Thoracic aorta (tissue), 2 donors: ENCODE measurements around the gene DDX23. TPM values are rescaled to one million over a fixed set of nuclear protein-coding genes. Genes with fewer than 3 reads are reported as not detected.

ENCODE experiments used
- ATAC-seq: fragments of 150-250 bp; one replicate; pipeline ENCODE4 v1.8.0; 2017; ENCODE audit warnings: low read depth; ENCODE audit not compliant: insufficient number of reproducible peaks, low FRiP score
- DNase-seq: peaks from one replicate; pipeline ENCODE4 v3.0.0-alpha.2; 2020; ENCODE audit warnings: low spot score
- H3K27ac ChIP-seq, 2 donors: fragments of 200-600 bp; sonication (generic); 1 replicate in 1 of 2; 2 replicates in 1 of 2; pipeline ENCODE4 v1.5.1; 2016; ENCODE audit warnings: mild to moderate bottlenecking in 2 of 2, moderate library complexity in 2 of 2
- H3K27me3 ChIP-seq: fragments of 200-600 bp; sonication (generic); replicated peaks from 2 replicates; pipeline ENCODE4 v1.6.0; 2016; ENCODE audit warnings: mild to moderate bottlenecking; ENCODE audit not compliant: insufficient read depth
- H3K36me3 ChIP-seq: fragments of 200-600 bp; sonication (generic); one replicate; pipeline ENCODE4 v1.5.1; 2016
- H3K4me1 ChIP-seq, 2 donors: fragments of 200-600 bp; sonication (generic); 1 replicate in 1 of 2; 2 replicates in 1 of 2; pipeline versions ENCODE4 v1.5.1 to v1.6.0; 2016; ENCODE audit warnings: low read depth in 2 of 2, mild to moderate bottlenecking in 1 of 2; ENCODE audit not compliant: control insufficient read depth in 1 of 2
- H3K4me3 ChIP-seq: fragments of 200-600 bp; sonication (generic); 2 replicates; pipeline ENCODE4 v1.5.1; 2016; ENCODE audit warnings: mild to moderate bottlenecking
- H3K9me3 ChIP-seq: fragments of 200-600 bp; sonication (generic); 2 replicates; pipeline ENCODE4 v1.5.1; 2016
- CTCF ChIP-seq: fragments of 200-600 bp; sonication (generic); IDR thresholded peaks from one replicate; pipeline ENCODE4 v1.5.1; 2019; ENCODE audit warnings: antibody characterized with exemption
- total RNA-seq, 2 donors: library from RNA; depleted of rRNA; stranded (reverse); fragments of >200 nt; gene quantifications; one replicate each; pipeline versions ENCODE4 v1.1.0 to v1.2.3, GENCODE V29; 2016

The DDX23 gene
- total RNA-seq, 2 donors from 2014 or later, result 53.7 to 92.6 TPM

- TF ChIP-seq CTCF, result no peak
- peaks cover 11% of the 10 kb centered on the region for H3K36me3 ChIP-seq
- H3K4me3 ChIP-seq, result peak overlapping the region; percentile 5
- H3K9me3 ChIP-seq, result no peaks in the 10 kb centered on the region
- DNase-seq (no peak), ATAC-seq (no peak)
- H3K4me1 ChIP-seq, result peaks cover 37 to 91% of the 10 kb centered on the region in 2 donors
- no peaks in the 10 kb centered on the region for H3K27me3 ChIP-seq
- H3K27ac ChIP-seq, result peak overlapping the region; percentile 92 to 96
These were observed 70.1 kb downstream of the DDX23 start for GRCh38 chr12:48781750-48782456.

GRCh38 chr12:48780381-48781025, 71.5 kb downstream of the DDX23 start:
- no peak for TF ChIP-seq CTCF
- Histone ChIP-seq H3K27ac (peak overlapping the region; percentile 92 to 96), H3K4me3 (peak overlapping the region; percentile 5), H3K36me3 (peaks cover 21% of the 10 kb centered on the region), H3K9me3 (no peaks in the 10 kb centered on the region), H3K4me1 (peaks cover 25 to 77% of the 10 kb centered on the region in 2 donors), H3K27me3 (no peaks in the 10 kb centered on the region)
- DNase-seq, result no peak
- ATAC-seq, result no peak

- Histone ChIP-seq H3K27me3 (no peaks in the 10 kb centered on the region), H3K36me3 (peaks cover 26% of the 10 kb centered on the region), H3K4me1 (peaks cover 25 to 71% of the 10 kb centered on the region in 2 donors), H3K27ac (peak overlapping the region; percentile 92 to 96), H3K4me3 (peak overlapping the region; percentile 19), H3K9me3 (no peaks in the 10 kb centered on the region)
- no peak for TF ChIP-seq CTCF
- ATAC-seq (peak; percentile 93), DNase-seq (peak; percentile 53)
These were observed 72.1 kb downstream of the DDX23 start for GRCh38 chr12:48779869-48780268.

Other genes with a start within 250 kb of the DDX23 start
- 10 to 100 TPM; 31.3 to 36.0 TPM for gene KANSL2, start 169.9 kb downstream of the DDX23 start, total RNA-seq
- 10 to 100 TPM; 20.3 to 53.7 TPM for gene CCNT1, start 135.5 kb downstream of the DDX23 start, total RNA-seq
- 100 to 1,000 TPM; 102 to 109 TPM for gene ADCY6, start 63.1 kb downstream of the DDX23 start, total RNA-seq
- gene CACNB3, start 33.7 kb downstream of the DDX23 start, total RNA-seq, result 10 to 100 TPM; 17.8 to 30.5 TPM
- gene RND1, start 13.7 kb upstream of the DDX23 start, total RNA-seq, result 1 to 10 TPM; 1.8 to 2.6 TPM
- 10 to 100 TPM; 19.0 to 22.2 TPM for gene FKBP11, start 73.3 kb upstream of the DDX23 start, total RNA-seq
- 10 to 100 TPM; 63.4 to 65.8 TPM for gene ARF3, start 105.3 kb upstream of the DDX23 start, total RNA-seq
- 1 to 10 TPM in 1 of 2 donors, under 1 TPM in 1; 0.54 to 2.3 TPM for gene WNT10B, start 119.6 kb upstream of the DDX23 start, total RNA-seq
- gene WNT1, start 126.2 kb upstream of the DDX23 start, total RNA-seq, result 1 to 10 TPM in 1 of 2 donors, not detected in 1; 1.2 TPM
- gene DDN, start 147.2 kb upstream of the DDX23 start, total RNA-seq, result under 1 TPM in 1 of 2 donors, not detected in 1; 0.14 TPM
- 10 to 100 TPM; 53.2 to 68.1 TPM for gene PRKAG1, start 166.6 kb upstream of the DDX23 start, total RNA-seq
- 100 to 1,000 TPM in 1 of 2 donors, 10 to 100 TPM in 1; 56.5 to 101 TPM for gene KMT2D, start 208.6 kb upstream of the DDX23 start, total RNA-seq
- 1 to 10 TPM in 1 of 2 donors, not detected in 1; 1.3 TPM for gene RHEBL1, start 217.8 kb upstream of the DDX23 start, total RNA-seq
- 1 to 10 TPM; 1.2 to 2.4 TPM for gene DHH, start 242.6 kb upstream of the DDX23 start, total RNA-seq